NT2/D1 (cell line): Measurements from ENCODE around the gene MRPS23.
A peak's percentile ranks its signal among the peaks of the same experiment; 100 is the strongest.

Source experiments
- DNase-seq: peaks from one replicate; pipeline ENCODE4 v3.0.0-alpha.2; 2011; ENCODE audit warnings: low read depth, low spot score
- H3K27me3 ChIP-seq: 2 replicates; pipeline ENCODE4 v1.6.0; 2011; ENCODE audit warnings: mild to moderate bottlenecking; ENCODE audit not compliant: insufficient read length, insufficient read depth
- H3K36me3 ChIP-seq: 2 replicates; pipeline ENCODE4 v1.6.1; 2011; ENCODE audit warnings: mild to moderate bottlenecking, low read length, mixed read lengths; ENCODE audit not compliant: insufficient read depth, insufficient read length
- H3K4me1 ChIP-seq: 2 replicates; pipeline ENCODE4 v1.5.1; 2011; ENCODE audit not compliant: insufficient read depth, insufficient read length
- H3K4me3 ChIP-seq: 2 replicates; pipeline ENCODE4 v1.5.1; 2011; ENCODE audit warnings: low read depth; ENCODE audit not compliant: insufficient read length
- H3K9ac ChIP-seq: 2 replicates; pipeline ENCODE4 v1.6.0; 2011; ENCODE audit warnings: low read depth; ENCODE audit not compliant: insufficient read length
- H3K9me3 ChIP-seq: 2 replicates; pipeline ENCODE4 v1.5.1; 2011; ENCODE audit warnings: mild to moderate bottlenecking, low read length; ENCODE audit not compliant: insufficient read depth
- SUZ12 ChIP-seq: IDR thresholded peaks from 2 replicates; pipeline ENCODE4 v1.6.1; 2011; ENCODE audit not compliant: insufficient read length, insufficient read depth; ENCODE audit errors: extremely low read depth
- YY1 ChIP-seq: IDR thresholded peaks from 2 replicates; pipeline ENCODE4 v1.6.1; 2011; ENCODE audit not compliant: insufficient read length, insufficient read depth
- ZNF274 ChIP-seq: IDR thresholded peaks from 2 replicates; pipeline ENCODE4 v1.6.1; 2011; ENCODE audit warnings: mild to moderate bottlenecking, low read depth, low read length

Gene MRPS23

DNA sequence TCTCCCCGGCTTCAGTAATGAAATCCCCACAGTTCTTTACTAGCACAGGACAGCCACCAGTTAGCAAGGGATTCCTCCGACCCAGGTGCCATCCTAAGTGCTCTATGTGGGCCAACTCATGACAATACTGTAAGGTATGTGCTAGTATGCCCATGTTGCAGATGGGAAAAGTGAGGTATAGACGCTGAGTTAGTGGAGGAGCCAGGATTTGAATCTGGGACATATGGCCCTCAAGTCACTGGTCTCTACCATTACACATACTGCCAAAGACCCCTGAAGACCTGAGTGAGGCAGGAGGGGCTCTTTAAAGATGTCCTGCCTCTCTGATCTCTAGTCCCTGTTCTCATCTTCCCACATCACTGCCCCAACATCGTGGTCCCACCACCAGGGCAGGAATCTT lies 36.2 kb upstream of the MRPS23 start:
- DNase-seq = no peak
- Histone ChIP-seq H3K4me1 (peaks cover 6% of the 10 kb centered on the region), H3K9ac (no peak overlapping the region), H3K27me3 (no peaks in the 10 kb centered on the region), H3K4me3 (no peak overlapping the region), H3K9me3 (peaks cover 13% of the 10 kb centered on the region), H3K36me3 (peaks cover 27% of the 10 kb centered on the region)
- TF ChIP-seq SUZ12 (no peak), YY1 (no peak), ZNF274 (no peak)

- DNase-seq = no peak
- H3K9me3 ChIP-seq = peaks cover 13% of the 10 kb centered on the region
- no peak overlapping the region for H3K4me3 ChIP-seq
- H3K9ac ChIP-seq = no peak overlapping the region
- TF ChIP-seq YY1 (no peak), SUZ12 (no peak), ZNF274 (no peak)
- H3K36me3 ChIP-seq = peaks cover 27% of the 10 kb centered on the region
- H3K4me1 ChIP-seq = peaks cover 12% of the 10 kb centered on the region
- no peaks in the 10 kb centered on the region for H3K27me3 ChIP-seq
Observed at GRCh38 chr17:57885148-57885915, 35.5 kb upstream of the MRPS23 start.

DNA sequence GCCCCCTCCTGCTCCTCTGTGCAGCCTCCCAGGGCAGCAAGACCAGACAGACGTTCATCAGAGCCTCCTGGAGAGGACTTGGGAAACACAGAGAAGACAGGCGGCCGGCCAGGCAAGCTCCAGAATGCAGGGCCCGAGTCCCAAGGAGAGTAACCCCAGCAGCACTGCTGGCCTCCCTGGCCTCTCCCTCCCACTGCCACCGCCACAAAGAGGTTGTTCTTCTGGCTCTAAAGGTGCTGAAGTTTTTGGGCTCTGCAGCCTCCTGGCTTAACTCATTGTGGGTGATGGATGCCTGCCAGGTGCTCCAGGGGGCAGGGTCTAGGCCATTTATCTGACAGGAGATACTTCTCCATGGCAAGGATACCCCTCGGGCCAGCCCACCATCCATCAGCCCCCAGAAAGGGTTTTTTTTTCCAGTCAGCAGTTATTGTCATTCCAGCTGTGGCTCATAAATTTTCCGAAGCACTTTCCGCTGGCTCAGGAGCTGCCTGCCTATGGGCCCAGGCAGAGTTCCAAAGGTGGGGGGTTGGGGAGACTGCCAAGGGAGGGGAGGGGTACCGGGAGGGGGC lies 32.0 kb upstream of the MRPS23 start:
- Histone ChIP-seq H3K9ac (peak overlapping the region; percentile 37), H3K9me3 (peaks cover 13% of the 10 kb centered on the region), H3K27me3 (no peaks in the 10 kb centered on the region), H3K4me3 (no peak overlapping the region), H3K4me1 (peaks cover 17% of the 10 kb centered on the region), H3K36me3 (peaks cover 38% of the 10 kb centered on the region)
- TF ChIP-seq SUZ12 (no peak), YY1 (no peak), ZNF274 (no peak)
- no peak for DNase-seq

- Histone ChIP-seq H3K9ac (peak overlapping the region; percentile 37), H3K36me3 (peaks cover 43% of the 10 kb centered on the region), H3K9me3 (peaks cover 13% of the 10 kb centered on the region), H3K4me1 (peaks cover 24% of the 10 kb centered on the region), H3K4me3 (no peak overlapping the region), H3K27me3 (no peaks in the 10 kb centered on the region)
- TF ChIP-seq ZNF274 (no peak), YY1 (no peak), SUZ12 (no peak)
- no peak for DNase-seq
Observed at GRCh38 chr17:57881143-57881542, 31.3 kb upstream of the MRPS23 start.

DNA sequence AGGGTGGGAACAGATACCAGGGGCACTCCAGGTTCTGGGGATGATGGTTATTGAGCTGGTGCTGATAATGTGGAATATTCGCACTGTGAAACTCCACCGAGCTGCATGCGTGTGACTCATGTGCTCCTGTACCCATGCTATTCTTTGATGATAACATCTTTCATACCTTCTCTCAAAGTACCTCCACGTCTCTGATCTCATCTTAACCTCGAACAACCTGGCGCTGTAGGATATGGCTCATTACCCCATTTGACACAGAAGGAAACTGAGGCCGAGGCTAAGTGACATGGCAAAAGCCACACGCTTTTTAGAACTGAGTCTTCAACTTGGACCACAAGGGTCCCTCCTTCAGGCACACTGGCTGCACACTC lies 30.2 kb upstream of the MRPS23 start:
- DNase-seq = no peak
- no peak overlapping the region for H3K4me3 ChIP-seq
- no peak overlapping the region for H3K9ac ChIP-seq
- peaks cover 30% of the 10 kb centered on the region for H3K4me1 ChIP-seq
- no peaks in the 10 kb centered on the region for H3K27me3 ChIP-seq
- peaks cover 13% of the 10 kb centered on the region for H3K9me3 ChIP-seq
- peaks cover 40% of the 10 kb centered on the region for H3K36me3 ChIP-seq
- TF ChIP-seq YY1 = no peak
- TF ChIP-seq ZNF274 = no peak
- TF ChIP-seq SUZ12 = no peak

DNA sequence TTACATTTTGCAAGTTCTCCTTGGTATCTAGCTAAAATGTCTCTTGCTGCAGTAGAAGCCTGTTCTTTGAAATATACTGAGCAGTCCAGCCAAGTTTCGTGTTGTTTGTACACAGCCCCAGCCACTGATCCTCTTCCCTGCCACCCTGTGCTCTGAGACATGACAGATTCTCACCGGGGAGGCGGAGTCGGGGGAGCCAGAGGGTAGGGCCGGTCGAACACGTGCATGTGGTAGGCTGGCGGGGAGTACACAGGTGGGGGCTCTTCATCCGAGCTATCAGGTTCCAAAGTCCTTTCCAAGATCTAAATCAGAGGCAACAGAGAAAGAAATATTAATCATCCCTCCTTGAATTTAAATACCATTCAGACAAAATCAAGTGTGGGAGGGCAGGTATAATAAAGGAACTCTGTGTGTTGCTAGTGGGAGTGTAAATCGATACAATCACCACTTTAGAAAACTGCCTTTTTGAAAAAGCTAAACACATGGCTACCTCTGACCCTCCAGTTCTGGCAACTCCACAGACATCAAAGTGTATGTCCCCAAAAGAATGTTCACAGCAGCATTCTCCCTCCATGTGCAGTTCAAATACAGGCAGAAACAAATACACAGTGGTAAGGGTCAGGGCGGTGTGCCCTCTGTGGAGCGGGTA lies 29.7 kb upstream of the MRPS23 start:
- no peak for DNase-seq
- Histone ChIP-seq H3K9me3 (peaks cover 13% of the 10 kb centered on the region), H3K4me1 (peaks cover 32% of the 10 kb centered on the region), H3K36me3 (peaks cover 35% of the 10 kb centered on the region), H3K9ac (no peak overlapping the region), H3K4me3 (no peak overlapping the region), H3K27me3 (no peaks in the 10 kb centered on the region)
- TF ChIP-seq ZNF274 = no peak
- TF ChIP-seq SUZ12 = no peak
- no peak for TF ChIP-seq YY1

DNA sequence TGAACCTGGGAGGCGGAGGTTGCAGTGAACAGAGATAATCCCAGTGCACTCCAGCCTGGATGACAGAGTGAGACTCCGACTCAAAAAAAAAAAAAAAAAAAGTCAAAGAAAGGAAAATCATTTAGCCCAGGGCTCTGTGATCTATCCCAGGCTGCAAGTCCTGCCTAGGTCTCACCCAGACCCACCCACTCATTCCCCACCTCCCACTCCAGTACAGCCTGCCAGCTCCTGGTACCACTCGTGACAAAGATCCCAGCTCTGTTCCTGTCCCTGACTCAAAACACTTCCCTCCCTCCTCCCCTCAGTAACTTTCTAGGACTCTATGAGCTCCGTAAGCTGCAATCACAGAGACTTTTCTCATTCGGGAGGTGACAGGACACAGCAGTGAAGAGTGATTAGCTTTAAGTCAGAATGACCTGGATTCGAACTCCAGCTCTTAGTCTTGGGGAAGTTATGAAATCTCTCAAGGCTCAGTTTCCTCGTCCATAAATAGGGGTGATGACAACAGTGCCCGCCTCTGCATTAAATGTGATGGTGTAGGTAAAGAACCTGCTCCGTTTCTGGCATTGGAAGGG lies 28.0 kb upstream of the MRPS23 start:
- H3K4me3 ChIP-seq = no peak overlapping the region
- H3K9me3 ChIP-seq = peaks cover 7% of the 10 kb centered on the region
- no peak overlapping the region for H3K9ac ChIP-seq
- no peak for TF ChIP-seq ZNF274
- TF ChIP-seq SUZ12 = no peak
- TF ChIP-seq YY1 = no peak
- peaks cover 39% of the 10 kb centered on the region for H3K4me1 ChIP-seq
- peaks cover 35% of the 10 kb centered on the region for H3K36me3 ChIP-seq
- no peak for DNase-seq
- H3K27me3 ChIP-seq = no peaks in the 10 kb centered on the region
